Hindlimb muscle (tissue), 1 donor: Measurements from ENCODE around the gene PARP3. TPM values are rescaled to one million over a fixed set of nuclear protein-coding genes. Genes with fewer than 3 reads are reported as not detected.
A peak's percentile ranks its signal among the peaks of the same experiment; 100 is the strongest.

Experiments
- DNase-seq: peaks from one replicate; pipeline ENCODE4 v3.0.0-alpha.2; 2013
- polyA plus RNA-seq: library from polyadenylated mRNA; unstranded; fragments of 120-200 nt; gene quantifications from one replicate; pipeline ENCODE4 v1.2.1, GENCODE V29; 2013; ENCODE audit not compliant: insufficient read length

The PARP3 gene
- polyA plus RNA-seq, 1 donor = 7.4 TPM

GRCh38 chr3:51948016-51948580, 5.9 kb downstream of the PARP3 start:
- DNase-seq = no peak

GRCh38 chr3:51949121-51949520, 7.0 kb downstream of the PARP3 start:
- DNase-seq = no peak

- no peak for DNase-seq
These were observed 8.7 kb downstream of the PARP3 start for GRCh38 chr3:51950899-51951298.

- DNase-seq = no peak
These were observed 11.3 kb downstream of the PARP3 start for GRCh38 chr3:51953445-51953844.

- no peak for DNase-seq
These were observed 11.9 kb downstream of the PARP3 start for GRCh38 chr3:51954105-51954504.

- DNase-seq = no peak
These were observed 12.6 kb downstream of the PARP3 start for GRCh38 chr3:51954713-51955112.

- no peak for DNase-seq
These were observed 13.2 kb downstream of the PARP3 start, which contains the start of gene GPR62 for GRCh38 chr3:51955175-51955892. TSS of gene GPR62 (plus strand) at chr3:51955381. CDS start at chr3:51955653, 272 bp downstream.

GRCh38 chr3:51955893-51956770, 14.0 kb downstream of the PARP3 start:
- DNase-seq = peak; percentile 70

GRCh38 chr3:51957520-51958205, 15.5 kb downstream of the PARP3 start:
- DNase-seq = no peak

GRCh38 chr3:51958603-51959521, 16.7 kb downstream of the PARP3 start:
- DNase-seq = no peak

- no peak for DNase-seq
These were observed 17.5 kb downstream of the PARP3 start for GRCh38 chr3:51959651-51960050.

- no peak for DNase-seq
These were observed 18.2 kb downstream of the PARP3 start for GRCh38 chr3:51960386-51960785.

- DNase-seq = no peak
These were observed 18.8 kb downstream of the PARP3 start for GRCh38 chr3:51961011-51961410.

- DNase-seq = no peak
These were observed 19.7 kb downstream of the PARP3 start for GRCh38 chr3:51961602-51962569.

GRCh38 chr3:51962854-51963530, 20.8 kb downstream of the PARP3 start:
- no peak for DNase-seq

GRCh38 chr3:51963951-51964451, 21.8 kb downstream of the PARP3 start:
- no peak for DNase-seq

- no peak for DNase-seq
These were observed 22.4 kb downstream of the PARP3 start for GRCh38 chr3:51964521-51964920.

GRCh38 chr3:51966016-51966415, 23.9 kb downstream of the PARP3 start:
- DNase-seq = no peak

GRCh38 chr3:51966486-51966885, 24.3 kb downstream of the PARP3 start:
- no peak for DNase-seq
